SK-N-SH (cell line): ENCODE measurements around the gene PDZK1IP1. TPM values are rescaled to one million over a fixed set of nuclear protein-coding genes. Genes with fewer than 3 reads are reported as not detected.

Experiments used
- CTCF ChIA-PET: fragments of 300-600, 350-600 bp; formaldehyde crosslinking; extraction: SDS; loops from one replicate; lab custom pipeline; 2021; lab: Yijun Ruan, JAX
- POLR2A ChIA-PET: fragments of 350-600 bp; sonication (Branson Sonifier 250); formaldehyde crosslinking; extraction: SDS; loops from one replicate; lab custom pipeline; 2020; ENCODE audit warnings: antibody characterized with exemption, inconsistent platforms; lab: Yijun Ruan, JAX
- DNase-seq: peaks from one replicate; pipeline ENCODE4 v3.0.0; 2012
- H2AFZ ChIP-seq: fragments of 200-600 bp; sonication (generic); 2 replicates; pipeline ENCODE4 v1.8.1; 2016; ENCODE audit warnings: antibody characterized with exemption, mild to moderate bottlenecking, low read depth
- H3F3A ChIP-seq: fragments of 200-600 bp; sonication (generic); replicated peaks from 2 replicates; pipeline ENCODE3; 2016; ENCODE audit warnings: antibody characterized with exemption, mild to moderate bottlenecking; ENCODE audit not compliant: insufficient read depth
- H3K27ac ChIP-seq, 2 experiments: fragments of 200-500 bp in 1 of 2; fragments of 200-600 bp in 1 of 2; sonication (Bioruptor generic) in 1 of 2; sonication (generic), shearing (Covaris generic) in 1 of 2; 2 replicates each; pipeline versions ENCODE4 v1.5.1 to v1.6.1; 2014 to 2016; ENCODE audit warnings: low read depth in 2 of 2, inconsistent platforms in 1 of 2, low read length in 1 of 2, mild to moderate bottlenecking in 1 of 2, mixed read lengths in 1 of 2
- H3K27me3 ChIP-seq: fragments of 200-600 bp; sonication (generic), shearing (Covaris generic); 2 replicates; pipeline ENCODE4 v1.6.1; 2016; ENCODE audit warnings: mixed run types; ENCODE audit not compliant: insufficient read depth
- H3K36me3 ChIP-seq, 2 experiments: fragments of 200-500 bp in 1 of 2; fragments of 200-600 bp in 1 of 2; sonication (Bioruptor generic) in 1 of 2; sonication (generic) in 1 of 2; replicated peaks in 1 of 2; 2 replicates each; pipeline versions ENCODE3 to v1.5.1; 2014 to 2016; ENCODE audit warnings: low read length in 1 of 2, mild to moderate bottlenecking in 1 of 2; ENCODE audit not compliant: insufficient read depth in 2 of 2, control insufficient read depth in 1 of 2
- H3K4me1 ChIP-seq, 2 experiments: fragments of 200-500 bp in 1 of 2; fragments of 200-600 bp in 1 of 2; sonication (Bioruptor generic) in 1 of 2; sonication (generic), shearing (Covaris generic) in 1 of 2; 2 replicates each; pipeline versions ENCODE4 v1.5.1 to v1.6.1; 2014 to 2016; ENCODE audit warnings: low read depth in 1 of 2, low read length in 1 of 2, mixed run types in 1 of 2; ENCODE audit not compliant: insufficient read depth in 2 of 2, control insufficient read depth in 1 of 2
- H3K4me2 ChIP-seq: fragments of 200-600 bp; sonication (generic), shearing (Covaris generic); 2 replicates; pipeline ENCODE4 v1.6.1; 2017; ENCODE audit warnings: mixed run types
- H3K4me3 ChIP-seq, 2 experiments: fragments of 200-500 bp in 1 of 2; fragments of 200-600 bp in 1 of 2; sonication (Bioruptor generic) in 1 of 2; sonication (generic), shearing (Covaris generic) in 1 of 2; 2 replicates each; pipeline versions ENCODE4 v1.5.1 to v1.8.1; 2014 to 2016; ENCODE audit warnings: low read depth in 2 of 2, inconsistent platforms in 1 of 2, low read length in 1 of 2, mild to moderate bottlenecking in 1 of 2, mixed read lengths in 1 of 2, moderate library complexity in 1 of 2
- H3K79me2 ChIP-seq: fragments of 200-600 bp; sonication (generic); 2 replicates; pipeline ENCODE4 v1.8.1; 2017; ENCODE audit warnings: mild to moderate bottlenecking; ENCODE audit not compliant: insufficient read depth
- H3K9ac ChIP-seq: fragments of 200-600 bp; sonication (generic); 2 replicates; pipeline ENCODE4 v1.6.1; 2017; ENCODE audit warnings: mixed run types
- H3K9me2 ChIP-seq: fragments of 200-600 bp; sonication (generic); 2 replicates; pipeline ENCODE4 v1.6.1; 2017; ENCODE audit warnings: mixed run types
- H3K9me3 ChIP-seq: fragments of 200-600 bp; sonication (generic); 2 replicates; pipeline ENCODE4 v1.6.1; 2017; ENCODE audit warnings: mixed run types, mild to moderate bottlenecking, moderate library complexity
- H4K20me1 ChIP-seq: fragments of 200-600 bp; sonication (generic); 2 replicates; pipeline ENCODE4 v1.6.1; 2017; ENCODE audit warnings: mild to moderate bottlenecking, mixed run types; ENCODE audit not compliant: insufficient read depth
- ELF1 ChIP-seq: IDR thresholded peaks from 2 replicates; pipeline ENCODE4 v1.4.0; 2012
- EP300 ChIP-seq, 2 experiments: IDR thresholded peaks; 2 replicates each; pipeline versions ENCODE4 v1.4.0 to v1.6.1; 2012; ENCODE audit warnings: borderline replicate concordance in 1 of 2, low read depth in 1 of 2, low read length in 1 of 2
- FOSL2 ChIP-seq: IDR thresholded peaks from 2 replicates; pipeline ENCODE4 v1.4.0; 2012; ENCODE audit warnings: low read depth, mild to moderate bottlenecking, moderate library complexity, borderline replicate concordance
- FOXJ3 ChIP-seq: sonication (generic); formaldehyde crosslinking; IDR thresholded peaks from 2 replicates; pipeline ENCODE4 v1.5.1; 2020; ENCODE audit warnings: mild to moderate bottlenecking, missing genetic modification reagents
- GABPA ChIP-seq: IDR thresholded peaks from 2 replicates; pipeline ENCODE4 v1.4.0; 2012; ENCODE audit warnings: low read depth, mild to moderate bottlenecking
- GATA2 ChIP-seq: sonication (generic); formaldehyde crosslinking; IDR thresholded peaks from 2 replicates; pipeline ENCODE4 v1.5.0; 2020; ENCODE audit warnings: mild to moderate bottlenecking, missing genetic modification reagents
- JUND ChIP-seq: IDR thresholded peaks from 2 replicates; pipeline ENCODE4 v1.4.0; 2012
- MAX ChIP-seq: IDR thresholded peaks from 2 replicates; pipeline ENCODE4 v1.4.0; 2012; ENCODE audit warnings: low read depth
- MEF2A ChIP-seq: IDR thresholded peaks from 2 replicates; pipeline ENCODE4 v1.4.0; 2012; ENCODE audit warnings: low read depth, borderline replicate concordance
- MXI1 ChIP-seq: IDR thresholded peaks from 2 replicates; pipeline ENCODE4 v1.6.1; 2012; ENCODE audit warnings: mild to moderate bottlenecking, low read depth, low read length, improper control_type of control experiment
- NFIC ChIP-seq: IDR thresholded peaks from 2 replicates; pipeline ENCODE4 v1.4.0; 2012; ENCODE audit warnings: borderline replicate concordance
- NRF1 ChIP-seq: IDR thresholded peaks from 2 replicates; pipeline ENCODE4 v1.6.1; 2012; ENCODE audit warnings: low read depth, mild to moderate bottlenecking, low read length
- PBX3 ChIP-seq: IDR thresholded peaks from 2 replicates; pipeline ENCODE4; 2012
- RAD21 ChIP-seq: IDR thresholded peaks from 2 replicates; pipeline ENCODE4 v1.6.1; 2012; ENCODE audit warnings: mild to moderate bottlenecking, low read length
- REST ChIP-seq: IDR thresholded peaks from 2 replicates; pipeline ENCODE4 v1.6.1; 2012; ENCODE audit warnings: mild to moderate bottlenecking, low read depth, low read length, moderate library complexity
- RFX5 ChIP-seq: IDR thresholded peaks from 2 replicates; pipeline ENCODE4 v1.6.1; 2012; ENCODE audit warnings: mild to moderate bottlenecking, improper control_type of control experiment, low read length
- TCF12 ChIP-seq: IDR thresholded peaks from 2 replicates; pipeline ENCODE4 v1.4.0; 2012
- TEAD4 ChIP-seq: IDR thresholded peaks from 2 replicates; pipeline ENCODE4 v1.4.0; 2012; ENCODE audit warnings: mild to moderate bottlenecking, borderline replicate concordance; ENCODE audit not compliant: insufficient read depth
- USF2 ChIP-seq: fragments of 150-350 bp; IDR thresholded peaks from 2 replicates; pipeline ENCODE4 v1.6.1; 2017; ENCODE audit warnings: antibody characterized with exemption, low read length, low read depth, borderline replicate concordance
- YY1 ChIP-seq: IDR thresholded peaks from 2 replicates; pipeline ENCODE4 v1.4.0; 2012; ENCODE audit warnings: low read depth, mild to moderate bottlenecking
- WGBS: methylation state at CpG from one replicate; pipeline ENCODE4 v1.1.6; 2017; ENCODE audit warnings: low lambda C conversion rate; 5-methylcytosine and 5-hydroxymethylcytosine counted together
- polyA plus RNA-seq, 3 experiments: library from polyadenylated mRNA; depleted of rRNA; stranded (reverse); fragments of >200 nt; gene quantifications; 2 replicates each; pipeline ENCODE4 v1.2.3, GENCODE V29; 2012
- TF ChIP-seq, protein P1 (sequence below): IDR thresholded peaks from 2 replicates; pipeline ENCODE4 v1.4.0; 2012; ENCODE audit warnings: low read depth, borderline replicate concordance

The PDZK1IP1 gene
- polyA plus RNA-seq, 1 of the 3 experiments (the other 2 are of a cell fraction) = not detected

DNA sequence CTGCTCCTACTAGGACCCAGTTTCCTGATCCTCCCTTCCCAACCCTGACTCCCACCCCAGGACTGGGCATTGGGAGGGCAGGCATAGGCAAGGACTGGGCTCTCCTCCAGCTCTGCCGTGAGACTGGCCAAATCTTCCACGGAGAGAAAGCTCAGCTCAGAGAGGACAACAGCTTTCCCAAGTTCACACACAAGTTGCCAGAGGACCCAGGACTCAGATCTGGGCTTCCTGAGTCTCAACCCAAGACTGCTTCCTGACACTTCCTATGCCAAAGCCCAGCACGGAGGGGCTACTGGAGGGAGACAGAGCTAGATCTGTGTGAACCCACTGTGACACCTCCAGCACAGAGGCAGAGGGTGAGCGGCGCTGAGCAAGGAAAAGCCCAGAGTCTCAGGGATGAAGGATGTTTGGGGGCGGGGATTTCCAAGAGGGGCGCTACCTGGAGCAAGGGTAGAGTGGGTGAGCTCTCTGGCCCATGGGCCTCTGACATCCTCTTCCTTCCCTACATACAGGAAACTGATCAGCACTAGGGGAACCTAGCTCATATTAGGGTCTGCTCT is 7.1 kb downstream of the PDZK1IP1 start:
- no peaks in the 10 kb centered on the region for H3K9me2 ChIP-seq
- H3K27ac ChIP-seq = no peak overlapping the region
- H3K4me3 ChIP-seq = no peak overlapping the region
- CTCF ChIA-PET = interaction anchor here (1.2 to 8.1 kb wide), 3 partner anchors 9 to 80 kb away, joined by 3 to 143 read pairs (median 59); partner anchors contain the start of gene PDZK1IP1
- H3K36me3 ChIP-seq = no peaks in the 10 kb centered on the region
- no peak overlapping the region for H3K9ac ChIP-seq
- H3K4me1 ChIP-seq = peaks cover 4 to 16% of the 10 kb centered on the region in 2 experiments; a peak in 1 of 4 replicates
- H3K27me3 ChIP-seq = no peaks in the 10 kb centered on the region
- no peaks in the 10 kb centered on the region for H4K20me1 ChIP-seq
- H3K9me3 ChIP-seq = no peaks in the 10 kb centered on the region
- no peak overlapping the region for H3K4me2 ChIP-seq
- 56% methylated on average over 7 of the region's 7 CpGs for whole genome bisulfite sequencing
- DNase-seq = peak; percentile 1
- peaks cover 4% of the 10 kb centered on the region for H3F3A ChIP-seq
- POLR2A ChIA-PET = no interaction called here
- H2AFZ ChIP-seq = no peak overlapping the region
- no peak for TF ChIP-seq JUND
- TF ChIP-seq NFIC = no peak
- no peaks in the 10 kb centered on the region for H3K79me2 ChIP-seq

- Histone ChIP-seq H3K36me3 (no peaks in the 10 kb centered on the region), H4K20me1 (no peaks in the 10 kb centered on the region), H2AFZ (no peak overlapping the region), H3K4me3 (no peak overlapping the region), H3K4me2 (no peak overlapping the region), H3F3A (peaks cover 4% of the 10 kb centered on the region), H3K27me3 (no peaks in the 10 kb centered on the region), H3K79me2 (no peaks in the 10 kb centered on the region), H3K27ac (no peak overlapping the region), H3K9ac (no peak overlapping the region)
- ChIA-PET POLR2A (no interaction called here), CTCF (interaction anchor here (6.5 to 8.1 kb wide), 2 partner anchors 10 to 80 kb away, joined by 59 to 143 read pairs; partner anchors contain the start of gene PDZK1IP1)
- no peak for DNase-seq
- TF ChIP-seq FOXJ3 (CRISPR knock-in tag) (no peak), EP300 (IDR thresholded peaks at IDR 0.05; ENCODE audit: borderline replicate concordance in 1 of 2, low read depth in 1 of 2, low read length in 1 of 2) (no peak), GATA2 (CRISPR knock-in tag) (no peak), TEAD4 (no peak), RAD21 (no peak), NRF1 (no peak), YY1 (no peak), TCF12 (no peak), MAX (no peak), ELF1 (no peak), MXI1 (no peak), RFX5 (no peak), REST (no peak), NFIC (no peak), MEF2A (no peak), USF2 (no peak), FOSL2 (no peak), GABPA (no peak), PBX3 (no peak)
- TF ChIP-seq, protein P1, sequence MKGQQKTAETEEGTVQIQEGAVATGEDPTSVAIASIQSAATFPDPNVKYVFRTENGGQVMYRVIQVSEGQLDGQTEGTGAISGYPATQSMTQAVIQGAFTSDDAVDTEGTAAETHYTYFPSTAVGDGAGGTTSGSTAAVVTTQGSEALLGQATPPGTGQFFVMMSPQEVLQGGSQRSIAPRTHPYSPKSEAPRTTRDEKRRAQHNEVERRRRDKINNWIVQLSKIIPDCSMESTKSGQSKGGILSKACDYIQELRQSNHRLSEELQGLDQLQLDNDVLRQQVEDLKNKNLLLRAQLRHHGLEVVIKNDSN = no peak
- TF ChIP-seq, all 33 proteins: peak for 0
- WGBS = 72% methylated on average over 6 of the region's 7 CpGs
- Histone ChIP-seq H3K9me2 (no peaks in the 10 kb centered on the region), H3K4me1 (peaks cover 4 to 16% of the 10 kb centered on the region in 2 experiments; a peak in 1 of 4 replicates), H3K9me3 (no peaks in the 10 kb centered on the region)
These were observed 7.7 kb downstream of the PDZK1IP1 start for GRCh38 chr1:47181955-47182675.
